ENCODE results near the gene RGL2.
A peak's percentile ranks its signal among the peaks of the same experiment; 100 is the strongest.
"Not testable (repeated sequence)": the region's sequence is repeated elsewhere in the genome, so short reads cannot be mapped to it uniquely, and the experiment has no call there.

The RGL2 gene

GRCh38 chr6:33273129-33273923, 25.4 kb downstream of the RGL2 start:
- DNase-seq = no peak

- no peak for DNase-seq
Measured at GRCh38 chr6:33272275-33273128, 26.2 kb downstream of the RGL2 start.

- DNase-seq = peak; percentile 96
Measured at GRCh38 chr6:33271468-33272274, 27.1 kb downstream of the RGL2 start, which contains the start of the genes RPS18 and VPS52. Gene RPS18, plus strand, starts transcription at chr6:33272075. Its CDS starts 45 bp downstream, at chr6:33272120. Gene VPS52, minus strand, starts transcription at chr6:33271876. Its CDS starts 201 bp downstream, at chr6:33271675.

- no peak for DNase-seq
Measured at GRCh38 chr6:33271117-33271467, 27.6 kb downstream of the RGL2 start.

- no peak for DNase-seq
Measured at GRCh38 chr6:33264015-33264414, 34.7 kb downstream of the RGL2 start.

GRCh38 chr6:33262490-33262889, 36.3 kb downstream of the RGL2 start:
- DNase-seq = not testable (repeated sequence)

GRCh38 chr6:33259032-33259431, 39.7 kb downstream of the RGL2 start:
- no peak for DNase-seq

- DNase-seq = no peak
Measured at GRCh38 chr6:33254591-33254990, 44.2 kb downstream of the RGL2 start.

- DNase-seq = no peak
Measured at GRCh38 chr6:33252759-33253158, 46.0 kb downstream of the RGL2 start.

GRCh38 chr6:33251395-33252012, 47.2 kb downstream of the RGL2 start:
- DNase-seq = no peak

GRCh38 chr6:33250731-33251130, 48.0 kb downstream of the RGL2 start:
- no peak for DNase-seq

- no peak for DNase-seq
Measured at GRCh38 chr6:33249732-33250630, 48.8 kb downstream of the RGL2 start.

- DNase-seq = peak; percentile 98
Measured at GRCh38 chr6:33248932-33249731, 49.6 kb downstream of the RGL2 start.

- no peak for DNase-seq
Measured at GRCh38 chr6:33248643-33248931, 50.2 kb downstream of the RGL2 start.

- DNase-seq = peak; percentile 91
Measured at GRCh38 chr6:33247977-33248642, 50.6 kb downstream of the RGL2 start.

GRCh38 chr6:33243476-33243875, 55.3 kb downstream of the RGL2 start:
- DNase-seq = no peak

- DNase-seq = no peak
Measured at GRCh38 chr6:33241968-33242367, 56.8 kb downstream of the RGL2 start.
